GM12878 (cell line): Measurements from ENCODE around the gene MEGF6. TPM values are rescaled to one million over a fixed set of nuclear protein-coding genes. Genes with fewer than 3 reads are reported as not detected.

Source experiments
- ATF7 ChIP-seq: fragments of 450-650 bp; IDR thresholded peaks from 2 replicates; pipeline ENCODE4 v1.6.1; 2016; ENCODE audit warnings: low read depth, mild to moderate bottlenecking
- MEF2B ChIP-seq: fragments of 450-650 bp; IDR thresholded peaks from 2 replicates; pipeline ENCODE4 v1.6.1; 2018; ENCODE audit warnings: mild to moderate bottlenecking, moderate library complexity; ENCODE audit not compliant: partially characterized antibody, poor library complexity, severe bottlenecking
- TARDBP ChIP-seq: IDR thresholded peaks from 2 replicates; pipeline ENCODE4 v1.6.1; 2016; ENCODE audit warnings: borderline replicate concordance
- ZNF24 ChIP-seq: fragments of 450-650 bp; IDR thresholded peaks from 2 replicates; pipeline ENCODE4 v1.6.1; 2017; ENCODE audit warnings: antibody characterized with exemption, mild to moderate bottlenecking
- polyA plus RNA-seq, 11 experiments: library from polyadenylated mRNA; depleted of rRNA in 4 of 11; unstranded in 6 of 11; stranded (reverse) in 5 of 11; fragments of >200 nt; fragmentation: Nextera tagmentation in 4 of 11; fragmentation: Illumina TruSeq in 1 of 11; extraction: Ambion mirVana in 4 of 11; extraction: Trizol in 1 of 11; gene quantifications; 1 replicate in 1 of 11; 2 replicates in 10 of 11; pipeline versions ENCODE4 v1.2.1 to v1.2.3, GENCODE V29; 2011 to 2016; ENCODE audit warnings: inconsistent platforms in 2 of 11, missing spikeins in 2 of 11, low read depth in 1 of 11
- total RNA-seq, 4 experiments: library from RNA; depleted of rRNA in 3 of 4; stranded (reverse); fragments of >200 nt in 3 of 4; fragmentation: Illumina TruSeq in 1 of 4; extraction: Trizol in 1 of 4; gene quantifications; 2 replicates each; pipeline versions ENCODE4 v1.2.1 to v1.2.3, GENCODE V29; 2013 to 2021
- TF ChIP-seq, protein P1 (sequence below): fragments of 450-650 bp; formaldehyde crosslinking; IDR thresholded peaks from 2 replicates; pipeline ENCODE4 v1.4.0; 2022; ENCODE audit warnings: mild to moderate bottlenecking, moderate library complexity
- TF ChIP-seq, protein P2 (sequence below): fragments of 450-650 bp; formaldehyde crosslinking; IDR thresholded peaks from 2 replicates; pipeline ENCODE4 v1.4.0; 2020; ENCODE audit warnings: mild to moderate bottlenecking, moderate library complexity

Gene MEGF6
- total and polyA plus RNA-seq, 10 of the 15 experiments (the other 5 are each of a cell fraction or from before 2014, with no cell fraction given), result 0.03 to 0.41 TPM; not detected in 8

DNA sequence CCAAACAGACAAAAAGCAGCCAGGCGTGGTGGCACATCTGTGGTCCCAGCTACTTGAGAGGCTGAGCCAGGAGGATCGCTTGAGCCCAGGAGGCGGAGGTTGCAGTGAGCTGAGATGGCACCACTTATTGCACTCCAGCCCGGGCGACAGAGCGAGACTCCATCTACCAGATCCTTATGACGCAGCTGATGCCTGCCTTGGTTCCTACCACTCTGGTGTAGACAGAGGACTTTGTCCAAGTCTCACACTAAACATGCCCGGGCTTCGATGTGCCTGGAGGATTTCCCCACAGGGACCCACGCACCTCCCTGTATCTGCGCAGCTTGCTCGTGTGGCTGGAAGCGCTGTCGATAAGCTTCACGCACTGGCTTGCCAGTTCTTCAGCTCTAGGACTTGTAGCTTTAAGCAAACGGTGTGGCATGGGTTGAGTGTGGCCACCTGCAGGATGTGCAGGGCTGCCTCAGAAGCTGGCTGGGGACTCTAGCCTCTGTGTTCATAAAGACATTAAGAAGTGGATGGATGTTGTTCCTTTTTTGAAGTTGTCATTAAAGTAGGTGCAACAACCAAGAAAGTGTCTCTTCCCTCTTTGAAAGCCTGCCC lies 18.4 kb upstream of the MEGF6 start (continued):
- TF ChIP-seq, protein P1, sequence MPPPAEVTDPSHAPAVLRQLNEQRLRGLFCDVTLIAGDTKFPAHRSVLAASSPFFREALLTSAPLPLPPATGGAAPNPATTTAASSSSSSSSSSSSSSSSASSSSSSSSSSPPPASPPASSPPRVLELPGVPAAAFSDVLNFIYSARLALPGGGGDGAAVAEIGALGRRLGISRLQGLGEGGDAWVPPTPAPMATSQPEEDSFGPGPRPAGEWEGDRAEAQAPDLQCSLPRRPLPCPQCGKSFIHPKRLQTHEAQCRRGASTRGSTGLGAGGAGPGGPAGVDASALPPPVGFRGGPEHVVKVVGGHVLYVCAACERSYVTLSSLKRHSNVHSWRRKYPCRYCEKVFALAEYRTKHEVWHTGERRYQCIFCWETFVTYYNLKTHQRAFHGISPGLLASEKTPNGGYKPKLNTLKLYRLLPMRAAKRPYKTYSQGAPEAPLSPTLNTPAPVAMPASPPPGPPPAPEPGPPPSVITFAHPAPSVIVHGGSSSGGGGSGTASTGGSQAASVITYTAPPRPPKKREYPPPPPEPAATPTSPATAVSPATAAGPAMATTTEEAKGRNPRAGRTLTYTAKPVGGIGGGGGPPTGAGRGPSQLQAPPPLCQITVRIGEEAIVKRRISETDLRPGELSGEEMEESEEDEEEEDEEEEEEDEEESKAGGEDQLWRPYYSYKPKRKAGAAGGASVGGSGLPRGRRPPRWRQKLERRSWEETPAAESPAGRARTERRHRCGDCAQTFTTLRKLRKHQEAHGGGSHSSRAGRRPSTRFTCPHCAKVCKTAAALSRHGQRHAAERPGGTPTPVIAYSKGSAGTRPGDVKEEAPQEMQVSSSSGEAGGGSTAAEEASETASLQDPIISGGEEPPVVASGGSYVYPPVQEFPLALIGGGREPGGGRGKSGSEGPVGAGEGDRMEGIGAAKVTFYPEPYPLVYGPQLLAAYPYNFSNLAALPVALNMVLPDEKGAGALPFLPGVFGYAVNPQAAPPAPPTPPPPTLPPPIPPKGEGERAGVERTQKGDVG, result no peak
- TF ChIP-seq TARDBP (no peak), ATF7 (no peak), ZNF24 (no peak), MEF2B (no peak)
- TF ChIP-seq, protein P2, sequence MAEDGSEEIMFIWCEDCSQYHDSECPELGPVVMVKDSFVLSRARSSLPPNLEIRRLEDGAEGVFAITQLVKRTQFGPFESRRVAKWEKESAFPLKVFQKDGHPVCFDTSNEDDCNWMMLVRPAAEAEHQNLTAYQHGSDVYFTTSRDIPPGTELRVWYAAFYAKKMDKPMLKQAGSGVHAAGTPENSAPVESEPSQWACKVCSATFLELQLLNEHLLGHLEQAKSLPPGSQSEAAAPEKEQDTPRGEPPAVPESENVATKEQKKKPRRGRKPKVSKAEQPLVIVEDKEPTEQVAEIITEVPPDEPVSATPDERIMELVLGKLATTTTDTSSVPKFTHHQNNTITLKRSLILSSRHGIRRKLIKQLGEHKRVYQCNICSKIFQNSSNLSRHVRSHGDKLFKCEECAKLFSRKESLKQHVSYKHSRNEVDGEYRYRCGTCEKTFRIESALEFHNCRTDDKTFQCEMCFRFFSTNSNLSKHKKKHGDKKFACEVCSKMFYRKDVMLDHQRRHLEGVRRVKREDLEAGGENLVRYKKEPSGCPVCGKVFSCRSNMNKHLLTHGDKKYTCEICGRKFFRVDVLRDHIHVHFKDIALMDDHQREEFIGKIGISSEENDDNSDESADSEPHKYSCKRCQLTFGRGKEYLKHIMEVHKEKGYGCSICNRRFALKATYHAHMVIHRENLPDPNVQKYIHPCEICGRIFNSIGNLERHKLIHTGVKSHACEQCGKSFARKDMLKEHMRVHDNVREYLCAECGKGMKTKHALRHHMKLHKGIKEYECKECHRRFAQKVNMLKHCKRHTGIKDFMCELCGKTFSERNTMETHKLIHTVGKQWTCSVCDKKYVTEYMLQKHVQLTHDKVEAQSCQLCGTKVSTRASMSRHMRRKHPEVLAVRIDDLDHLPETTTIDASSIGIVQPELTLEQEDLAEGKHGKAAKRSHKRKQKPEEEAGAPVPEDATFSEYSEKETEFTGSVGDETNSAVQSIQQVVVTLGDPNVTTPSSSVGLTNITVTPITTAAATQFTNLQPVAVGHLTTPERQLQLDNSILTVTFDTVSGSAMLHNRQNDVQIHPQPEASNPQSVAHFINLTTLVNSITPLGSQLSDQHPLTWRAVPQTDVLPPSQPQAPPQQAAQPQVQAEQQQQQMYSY (CRISPR knock-in tag), result no peak
